Measurements from ENCODE around the gene ROBO4.

The ROBO4 gene

GRCh38 chr11:124863137-124863825 lies 34.4 kb downstream of the ROBO4 start:
- H3K27ac ChIP-seq: no peak overlapping the region
- DNase-seq (ENCODE audit: low spot score): no peak

GRCh38 chr11:124861670-124862069 lies 36.0 kb downstream of the ROBO4 start:
- CTCF ChIA-PET: interaction anchor here (0.6 kb wide), 1 partner anchor 9 kb away, joined by 3 read pairs; no protein-coding TSS in a partner anchor
- no peak for TF ChIP-seq CTCF (conservative IDR thresholded peaks at IDR 0.05; ENCODE audit: low read depth)
- POLR2A ChIA-PET (ENCODE audit: low non-redundant PET): no interaction called here
- no peak overlapping the region for H3K27ac ChIP-seq
- DNase-seq (ENCODE audit: low spot score): no peak

More at GRCh38 chr11:124863137-124863825, 34.4 kb downstream of the ROBO4 start:
- ChIA-PET CTCF (no interaction called here), POLR2A (ENCODE audit: low non-redundant PET) (no interaction called here)
- TF ChIP-seq CTCF (conservative IDR thresholded peaks at IDR 0.05; ENCODE audit: low read depth): no peak

GRCh38 chr11:124859171-124859570 lies 38.5 kb downstream of the ROBO4 start:
- CTCF ChIA-PET: interaction anchor here (0.6 to 1.2 kb wide), 5 partner anchors 9 to 665 kb away, joined by 3 to 4 read pairs (median 4); no protein-coding TSS in a partner anchor

GRCh38 chr11:124846070-124846673 lies 51.5 kb downstream of the ROBO4 start:
- no peak for TF ChIP-seq CTCF (conservative IDR thresholded peaks at IDR 0.05; ENCODE audit: low read depth)
- CTCF ChIA-PET: interaction anchor here (0.6 kb wide), 1 partner anchor 145 kb away, joined by 4 read pairs; no protein-coding TSS in a partner anchor
- POLR2A ChIA-PET (ENCODE audit: low non-redundant PET): no interaction called here
- H3K27ac ChIP-seq: no peak overlapping the region
- no peak for DNase-seq (ENCODE audit: low spot score)

More at GRCh38 chr11:124859171-124859570, 38.5 kb downstream of the ROBO4 start:
- DNase-seq (ENCODE audit: low spot score): no peak
- POLR2A ChIA-PET (ENCODE audit: low non-redundant PET): no interaction called here
- TF ChIP-seq CTCF (conservative IDR thresholded peaks at IDR 0.05; ENCODE audit: low read depth): no peak
- H3K27ac ChIP-seq: no peak overlapping the region

GRCh38 chr11:124844664-124845079 lies 53.0 kb downstream of the ROBO4 start:
- CTCF ChIA-PET: no interaction called here
- POLR2A ChIA-PET (ENCODE audit: low non-redundant PET): no interaction called here
- no peak for TF ChIP-seq CTCF (conservative IDR thresholded peaks at IDR 0.05; ENCODE audit: low read depth)
- no peak for DNase-seq (ENCODE audit: low spot score)
- H3K27ac ChIP-seq: no peak overlapping the region

- H3K27ac ChIP-seq: no peak overlapping the region
- no peak for DNase-seq (ENCODE audit: low spot score)
- TF ChIP-seq CTCF (conservative IDR thresholded peaks at IDR 0.05; ENCODE audit: low read depth): no peak
- CTCF ChIA-PET: no interaction called here
- POLR2A ChIA-PET (ENCODE audit: low non-redundant PET): no interaction called here
Observed at GRCh38 chr11:124843616-124843910, 54.1 kb downstream of the ROBO4 start.
